CD14-positive monocyte (primary cell): ENCODE measurements around the gene MORN3. TPM values are rescaled to one million over a fixed set of nuclear protein-coding genes. Genes with fewer than 3 reads are reported as not detected.

ENCODE experiments used
- DNase-seq, 3 donors: peaks; one replicate each; pipeline ENCODE4 v3.0.0-alpha.2; 2011 to 2022
- H2AFZ ChIP-seq: 2 replicates; pipeline ENCODE4 v1.6.0; 2012; ENCODE audit warnings: mild to moderate bottlenecking, low read depth, low read length, inconsistent platforms; ENCODE audit not compliant: insufficient read depth, poor library complexity, severe bottlenecking
- H3K27ac ChIP-seq, 2 donors: 1 replicate in 1 of 2; 2 replicates in 1 of 2; pipeline ENCODE4 v1.5.1; 2012 to 2013; ENCODE audit warnings: low read length in 2 of 2, control low read depth in 1 of 2, inconsistent platforms in 1 of 2, low read depth in 1 of 2, mild to moderate bottlenecking in 1 of 2
- H3K27me3 ChIP-seq, 2 donors: one replicate each; pipeline versions ENCODE4 v1.6.0 to v1.6.1; 2011 to 2013; ENCODE audit warnings: low read length in 2 of 2; ENCODE audit not compliant: control insufficient read depth in 2 of 2, insufficient read depth in 2 of 2
- H3K36me3 ChIP-seq, 2 donors: replicated peaks in 1 of 2; 1 replicate in 1 of 2; 2 replicates in 1 of 2; pipeline versions ENCODE4 v1.5.1 to v1.6.1; 2012 to 2013; ENCODE audit warnings: low read length in 2 of 2, control low read depth in 1 of 2, inconsistent platforms in 1 of 2, mild to moderate bottlenecking in 1 of 2; ENCODE audit not compliant: insufficient read depth in 2 of 2, control insufficient read depth in 1 of 2
- H3K4me1 ChIP-seq, 2 donors: 1 replicate in 1 of 2; 2 replicates in 1 of 2; pipeline versions ENCODE4 v1.5.1 to v1.6.1; 2012 to 2013; ENCODE audit warnings: low read length in 2 of 2, control low read depth in 1 of 2, inconsistent platforms in 1 of 2, mild to moderate bottlenecking in 1 of 2, moderate library complexity in 1 of 2; ENCODE audit not compliant: insufficient read depth in 2 of 2, control insufficient read depth in 1 of 2
- H3K4me2 ChIP-seq: replicated peaks from 2 replicates; pipeline ENCODE3; 2012; ENCODE audit warnings: low read length, moderate library complexity, mild to moderate bottlenecking; ENCODE audit not compliant: poor library complexity, severe bottlenecking; ENCODE audit errors: extremely low read depth
- H3K4me3 ChIP-seq, 3 experiments: fragments of 200-600 bp in 1 of 3; sonication (generic) in 1 of 3; replicated peaks in 1 of 3; 1 replicate in 2 of 3; 2 replicates in 1 of 3; pipeline ENCODE4 v1.5.1; 2011 to 2013; ENCODE audit warnings: low read length in 3 of 3, mild to moderate bottlenecking in 3 of 3, control low read depth in 2 of 3, low read depth in 2 of 3, inconsistent platforms in 1 of 3, moderate library complexity in 1 of 3
- H3K79me2 ChIP-seq: 2 replicates; pipeline ENCODE4 v1.6.0; 2012; ENCODE audit warnings: mild to moderate bottlenecking, control low read depth, inconsistent platforms, low read length, moderate library complexity; ENCODE audit not compliant: insufficient read depth
- H3K9ac ChIP-seq: 2 replicates; pipeline ENCODE4 v1.6.0; 2017; ENCODE audit warnings: low read length, mild to moderate bottlenecking; ENCODE audit not compliant: insufficient read depth, poor library complexity, severe bottlenecking
- H3K9me3 ChIP-seq, 2 donors: replicated peaks in 1 of 2; 1 replicate in 1 of 2; 2 replicates in 1 of 2; pipeline versions ENCODE4 v1.5.1 to v1.6.1; 2012 to 2013; ENCODE audit warnings: low read length in 2 of 2, control low read depth in 1 of 2; ENCODE audit not compliant: control insufficient read depth in 1 of 2, insufficient read depth in 1 of 2
- H4K20me1 ChIP-seq: 2 replicates; pipeline ENCODE4 v1.6.0; 2012; ENCODE audit warnings: mild to moderate bottlenecking, low read length, control low read depth, moderate library complexity; ENCODE audit not compliant: insufficient read depth
- H3K27ac Mint-ChIP-seq, 7 donors: one replicate each; pipeline ENCODE4 v1.8.0; 2020; ENCODE audit warnings: mild to moderate bottlenecking in 7 of 7, mixed read lengths in 7 of 7, moderate library complexity in 6 of 7, inconsistent platforms in 2 of 7
- H3K27me3 Mint-ChIP-seq, 3 donors: one replicate each; pipeline ENCODE4 v1.8.0; 2021 to 2022; ENCODE audit warnings: low read depth in 3 of 3, mild to moderate bottlenecking in 3 of 3, mixed read lengths in 3 of 3, moderate library complexity in 3 of 3, inconsistent platforms in 1 of 3
- H3K36me3 Mint-ChIP-seq, 2 donors: one replicate each; pipeline ENCODE4 v1.8.0; 2020; ENCODE audit warnings: mixed read lengths in 2 of 2, inconsistent platforms in 1 of 2, mild to moderate bottlenecking in 1 of 2
- H3K4me1 Mint-ChIP-seq: one replicate; pipeline ENCODE4 v1.8.0; 2020; ENCODE audit warnings: mild to moderate bottlenecking, mixed read lengths
- H3K4me3 Mint-ChIP-seq, 2 donors: one replicate each; pipeline ENCODE4 v1.8.0; 2020; ENCODE audit warnings: mild to moderate bottlenecking in 2 of 2, mixed read lengths in 2 of 2, moderate library complexity in 1 of 2
- H3K9me3 Mint-ChIP-seq, 7 donors: one replicate each; pipeline ENCODE4 v1.8.0; 2020 to 2022; ENCODE audit warnings: mixed read lengths in 7 of 7, mild to moderate bottlenecking in 6 of 7, moderate library complexity in 6 of 7, inconsistent platforms in 2 of 7
- CTCF ChIP-seq: fragments of 200-600 bp; IDR thresholded peaks from one replicate; pipeline ENCODE4 v1.8.0; 2022; ENCODE audit warnings: antibody characterized with exemption, mild to moderate bottlenecking
- WGBS: methylation state at CpG from one replicate; pipeline ENCODE4 v1.1.5; 2013; ENCODE audit warnings: missing lambda C conversion rate; ENCODE audit not compliant: insufficient coverage; 5-methylcytosine and 5-hydroxymethylcytosine counted together
- intact Hi-C, 2 donors: fragments of 100-400 bp; cut with micrococcal nuclease; formaldehyde crosslinking; loops; one replicate each; pipeline versions ENCODE4 v1.15.0 to v1.15.1; 2023
- polyA plus RNA-seq, 3 donors: library from polyadenylated mRNA; depleted of rRNA in 1 of 3; unstranded in 2 of 3; stranded (reverse) in 1 of 3; fragments of 300-500 nt in 2 of 3; fragments of >200 nt in 1 of 3; fragmentation: Illumina TruSeq in 2 of 3; gene quantifications; 1 replicate in 2 of 3; 2 replicates in 1 of 3; pipeline ENCODE4 v1.2.3, GENCODE V29; 2012 to 2021

Gene MORN3
- polyA plus RNA-seq, 3 donors: 0.17 TPM; not detected in 2

GRCh38 chr12:121712461-121713256, 43.2 kb upstream of the MORN3 start, which contains the start of gene TMEM120B:
Gene TMEM120B, plus strand, starts transcription at chr12:121712752. Its CDS starts 144 bp downstream, at chr12:121712896.
- Mint-ChIP-seq H3K27me3 (peaks cover 2 to 10% (median 4%) of the 10 kb centered on the region in 3 donors), H3K9me3 (no peaks in the 10 kb centered on the region), H3K36me3 (no peaks in the 10 kb centered on the region), H3K4me3 (peak within 1 kb of the TSS; percentile 91 to 95), H3K27ac (peak within 1 kb of the TSS; percentile 92 to 98 (median 95)), H3K4me1 (peaks cover 32% of the 10 kb centered on the region)
- H3K4me1 ChIP-seq: peaks cover 18 to 28% of the 10 kb centered on the region in 2 donors
- intact Hi-C loops: loop anchor here in 1 of 2 donors (10.0 kb wide), 1 partner anchor 172 kb away; the partner anchor contains the start of gene PSMD9
- H3K4me3 ChIP-seq: peak within 1 kb of the TSS; percentile 54 to 97 (median 94)
- H3K27me3 ChIP-seq: no peaks in the 10 kb centered on the region
- peaks cover 4% of the 10 kb centered on the region for H3K79me2 ChIP-seq
- H3K4me2 ChIP-seq: peak within 1 kb of the TSS; percentile 99
- peak within 1 kb of the TSS; percentile 97 for H2AFZ ChIP-seq
- peak within 1 kb of the TSS; percentile 70 for H3K9ac ChIP-seq
- peak within 1 kb of the TSS; percentile 61 to 86 for H3K27ac ChIP-seq
- no peak for TF ChIP-seq CTCF
- under 1% methylated on average over 72 of the region's 74 CpGs for WGBS
- no peaks in the 10 kb centered on the region for H3K9me3 ChIP-seq
- H3K36me3 ChIP-seq: no peaks in the 10 kb centered on the region
- no peaks in the 10 kb centered on the region for H4K20me1 ChIP-seq
- DNase-seq: peak; percentile 62 to 82 (median 72)

- H3K9ac ChIP-seq: peak overlapping the region; percentile 70
- WGBS: 0% methylated on average over 16 of the region's 16 CpGs
Observed at GRCh38 chr12:121712190-121712460, 42.7 kb upstream of the MORN3 start.

More at GRCh38 chr12:121712190-121712460, 42.7 kb upstream of the MORN3 start:
- H3K36me3 ChIP-seq: no peaks in the 10 kb centered on the region
- peak overlapping the region; percentile 61 to 86 for H3K27ac ChIP-seq
- Mint-ChIP-seq H3K36me3 (no peaks in the 10 kb centered on the region), H3K4me1 (peaks cover 31% of the 10 kb centered on the region), H3K27ac (peak overlapping the region; percentile 92 to 98 (median 95)), H3K4me3 (peak overlapping the region; percentile 91 to 95), H3K9me3 (no peaks in the 10 kb centered on the region), H3K27me3 (peaks cover 2 to 12% (median 4%) of the 10 kb centered on the region in 3 donors)
- no peaks in the 10 kb centered on the region for H3K27me3 ChIP-seq
- no peaks in the 10 kb centered on the region for H4K20me1 ChIP-seq
- H3K4me2 ChIP-seq: peak overlapping the region; percentile 99
- peak; percentile 10 to 33 (median 24) for DNase-seq
- peak overlapping the region; percentile 97 for H2AFZ ChIP-seq
- intact Hi-C loops: loop anchor here in 1 of 2 donors (10.0 kb wide), 1 partner anchor 173 kb away; the partner anchor contains the start of gene PSMD9
- peaks cover 18 to 28% of the 10 kb centered on the region in 2 donors for H3K4me1 ChIP-seq
- H3K79me2 ChIP-seq: peaks cover 4% of the 10 kb centered on the region
- TF ChIP-seq CTCF: no peak
- H3K9me3 ChIP-seq: no peaks in the 10 kb centered on the region
- H3K4me3 ChIP-seq: peak overlapping the region; percentile 54 to 97 (median 94)
